ENCODE measurements around the gene MYF6.

The MYF6 gene

GRCh38 chr12:80679346-80680131, 27.9 kb upstream of the MYF6 start:
- no peak overlapping the region for H3K4me3 ChIP-seq
- DNase-seq (ENCODE audit: low spot score), result no peak
- no peak overlapping the region for H3K27ac ChIP-seq
- TF ChIP-seq CTCF (IDR thresholded peaks at IDR 0.05), result no peak

DNA sequence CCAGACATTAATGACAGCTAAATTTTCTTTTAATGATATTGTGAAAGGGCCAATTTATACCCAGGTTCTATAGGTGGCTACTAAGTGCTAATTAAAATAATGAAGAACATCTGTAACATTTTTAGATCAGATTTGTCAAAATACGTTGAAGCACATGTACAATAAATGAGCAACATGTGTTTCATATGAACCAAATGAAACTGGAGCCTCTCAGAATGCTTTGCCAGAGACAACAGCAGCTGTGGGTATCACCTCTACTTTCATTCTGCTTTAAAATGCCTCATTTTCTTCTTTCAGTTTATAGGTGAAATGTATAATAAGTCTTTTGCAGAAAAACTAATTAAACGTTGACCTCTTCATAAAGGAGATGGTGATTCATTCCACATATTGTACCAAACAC, 26.1 kb upstream of the MYF6 start:
- Histone ChIP-seq H3K4me3 (no peak overlapping the region), H3K27ac (no peak overlapping the region)
- no peak for DNase-seq (ENCODE audit: low spot score)
- no peak for TF ChIP-seq CTCF (IDR thresholded peaks at IDR 0.05)

GRCh38 chr12:80681786-80682185, 25.6 kb upstream of the MYF6 start:
- Histone ChIP-seq H3K27ac (no peak overlapping the region), H3K4me3 (no peak overlapping the region)
- DNase-seq (ENCODE audit: low spot score), result no peak
- TF ChIP-seq CTCF (IDR thresholded peaks at IDR 0.05), result no peak

DNA sequence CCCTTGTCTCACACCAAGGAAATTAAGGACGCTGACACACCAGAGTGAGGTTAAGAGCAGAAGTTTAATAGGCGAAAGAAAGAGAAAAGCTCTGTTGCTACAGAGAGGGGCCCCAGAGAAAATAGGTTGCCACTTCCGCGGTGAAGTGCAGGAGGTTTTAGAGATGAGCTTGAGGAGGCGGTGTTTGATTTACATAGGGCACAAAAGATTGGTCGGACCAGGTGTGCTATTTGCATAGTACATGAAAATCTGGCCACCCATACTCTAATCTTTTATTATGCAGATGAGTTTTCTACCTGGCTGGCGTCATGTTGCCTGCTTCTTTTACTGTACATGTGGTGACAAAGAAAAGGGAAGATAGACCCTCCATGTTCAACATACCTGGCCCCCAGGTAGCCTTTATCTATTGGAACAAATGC, 23.3 kb upstream of the MYF6 start:
- Histone ChIP-seq H3K4me3 (no peak overlapping the region), H3K27ac (no peak overlapping the region)
- no peak for TF ChIP-seq CTCF (IDR thresholded peaks at IDR 0.05)
- no peak for DNase-seq (ENCODE audit: low spot score)

DNA sequence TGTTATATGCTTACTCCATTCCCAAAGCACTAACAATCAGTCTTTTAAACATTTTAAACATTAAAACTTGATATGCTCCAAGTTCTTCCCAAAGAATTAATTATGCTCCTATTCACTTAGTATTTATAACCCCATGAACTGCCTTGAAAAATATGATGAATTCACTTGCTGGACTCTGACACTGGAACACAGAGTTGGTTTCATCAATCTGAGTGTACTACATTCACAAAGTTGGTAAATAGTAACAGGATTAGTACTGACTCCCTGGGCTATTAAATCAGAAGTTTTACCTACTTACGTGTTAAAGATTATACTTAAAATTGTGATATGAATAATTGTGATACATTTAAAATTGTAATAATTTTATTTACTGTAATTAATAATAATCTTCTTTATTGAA, 17.3 kb upstream of the MYF6 start:
- TF ChIP-seq CTCF (IDR thresholded peaks at IDR 0.05), result no peak
- Histone ChIP-seq H3K4me3 (no peak overlapping the region), H3K27ac (no peak overlapping the region)
- DNase-seq (ENCODE audit: low spot score), result no peak

DNA sequence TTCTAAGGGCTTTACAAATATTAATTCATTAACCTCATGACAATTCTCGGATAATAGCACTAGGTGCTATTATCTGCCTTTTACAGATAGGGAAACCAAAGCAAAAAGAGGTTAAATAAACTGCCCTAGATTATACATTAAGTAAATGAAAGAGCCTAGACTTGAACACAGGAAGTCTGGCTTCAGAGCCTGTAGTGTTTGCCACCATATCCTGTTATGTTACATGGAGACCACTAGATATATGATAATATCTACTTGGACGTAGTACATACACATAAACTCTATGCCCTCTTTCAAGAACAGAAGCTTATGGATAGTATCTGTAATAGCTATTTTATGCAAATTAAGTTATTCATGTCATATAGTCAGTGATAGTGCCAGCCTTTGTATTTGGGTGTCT, 16.9 kb upstream of the MYF6 start:
- no peak for TF ChIP-seq CTCF (IDR thresholded peaks at IDR 0.05)
- no peak overlapping the region for H3K27ac ChIP-seq
- H3K4me3 ChIP-seq, result no peak overlapping the region
- DNase-seq (ENCODE audit: low spot score), result no peak

- no peak for DNase-seq (ENCODE audit: low spot score)
- TF ChIP-seq CTCF (IDR thresholded peaks at IDR 0.05), result no peak
- H3K27ac ChIP-seq, result no peak overlapping the region
- no peak overlapping the region for H3K4me3 ChIP-seq
These were observed 15.3 kb upstream of the MYF6 start for GRCh38 chr12:80692114-80692513.

Measured in coronary artery (tissue), 2 donors.